HL-60/S4 (cell line): ENCODE measurements around the gene BBS9.

ENCODE experiments used
- in situ Hi-C: fragments of 300-500 bp; cut with MboI; formaldehyde crosslinking; loops from 2 replicates; pipeline ENCODE4 v1.14.3; 2022; ENCODE audit warnings: low sequenced_read_pairs

BBS9 gene

DNA sequence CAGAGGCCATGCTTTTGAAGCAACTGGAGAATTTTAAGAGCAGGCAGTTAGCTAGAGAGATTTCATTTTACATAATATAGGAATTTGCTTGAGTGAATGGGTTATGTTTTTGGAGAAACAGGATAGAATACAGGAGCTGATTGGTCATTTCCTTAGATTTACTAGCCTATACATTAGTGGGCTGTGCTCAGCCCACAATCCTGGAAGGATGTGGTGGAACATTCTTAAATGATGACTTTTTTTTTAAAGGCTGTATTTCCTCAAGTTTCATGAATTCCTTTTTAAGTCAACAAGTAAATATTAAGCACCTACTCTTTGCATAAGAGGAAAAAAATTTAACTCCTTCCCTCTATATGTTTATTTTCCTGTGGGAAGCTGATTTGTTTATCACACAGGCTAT, 461.6 kb downstream of the BBS9 start:
- in situ Hi-C loops: no loop called here

DNA sequence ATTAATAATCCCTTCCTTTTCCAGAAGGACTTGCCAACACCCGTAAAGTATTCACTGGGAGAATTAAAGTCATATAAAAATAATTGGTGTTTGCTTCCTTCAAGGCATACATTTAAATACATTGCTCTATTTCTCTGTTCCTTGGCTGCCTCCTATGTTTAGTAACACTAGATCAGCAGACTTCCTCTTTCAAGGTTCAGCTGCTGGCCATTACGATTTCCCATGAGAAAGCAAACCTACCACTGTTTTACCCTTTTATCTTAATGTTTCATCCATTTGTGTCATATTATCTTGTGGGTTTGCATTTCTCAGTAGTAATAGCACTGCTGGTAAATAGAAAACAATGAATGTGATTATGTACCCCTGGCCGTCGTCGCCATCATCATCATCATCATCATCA, 462.1 kb downstream of the BBS9 start:
- in situ Hi-C loops: no loop called here

DNA sequence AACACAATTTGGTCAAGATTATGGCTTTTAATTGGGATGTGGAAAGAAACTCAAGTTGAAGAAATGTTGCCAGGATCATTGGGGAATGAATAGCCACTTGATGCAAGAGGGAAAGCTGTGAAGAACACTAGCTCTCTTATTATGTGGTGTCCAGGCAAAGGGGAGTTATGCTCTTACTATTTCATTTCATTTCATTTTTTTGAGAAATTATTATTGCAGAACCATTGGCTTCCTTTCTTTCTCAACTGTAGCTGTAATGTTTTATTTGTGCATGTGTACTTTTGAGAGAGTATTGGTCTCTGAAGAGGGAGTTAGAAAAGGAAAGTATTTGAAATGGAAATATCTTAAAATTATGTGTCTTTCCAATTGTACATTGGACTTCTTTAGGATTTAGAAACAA, 463.4 kb downstream of the BBS9 start:
- in situ Hi-C loops: no loop called here

DNA sequence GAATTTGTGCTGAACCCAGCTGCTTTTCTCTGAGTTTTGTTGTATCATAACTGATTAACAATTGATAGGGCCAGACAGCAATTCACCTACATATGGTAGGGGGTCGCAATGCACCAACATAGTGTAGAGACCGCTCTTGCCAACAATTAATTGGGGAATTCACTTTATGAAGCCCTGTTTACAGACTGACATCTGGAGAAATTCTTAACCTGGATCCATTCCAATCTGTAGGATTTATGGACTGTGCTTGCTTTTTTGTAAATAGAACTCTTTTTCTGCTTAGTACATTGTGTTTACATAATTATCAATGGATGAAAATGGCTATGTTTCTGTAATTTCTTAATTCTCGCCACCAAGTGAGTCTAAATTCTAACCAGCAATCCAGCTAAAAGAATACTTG, 464.2 kb downstream of the BBS9 start:
- in situ Hi-C loops: no loop called here

DNA sequence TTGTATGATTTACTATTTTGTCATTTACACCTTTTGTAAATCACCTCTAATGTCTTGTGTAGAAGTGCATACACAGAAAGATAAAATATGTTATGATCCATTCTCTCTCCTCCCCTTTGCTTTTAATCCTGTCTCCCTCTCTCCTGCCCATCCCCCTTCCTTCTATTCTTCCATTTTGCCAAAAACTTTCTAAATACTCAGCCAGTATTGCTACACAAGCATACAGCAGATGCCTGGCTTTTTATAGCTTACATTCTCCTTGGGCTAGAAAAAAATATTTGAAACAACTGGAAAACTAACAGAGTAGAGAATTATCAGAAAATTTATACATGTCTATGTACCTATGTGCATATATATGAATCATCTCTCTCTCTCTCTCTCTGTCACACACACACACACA, 467.3 kb downstream of the BBS9 start:
- in situ Hi-C loops: no loop called here

DNA sequence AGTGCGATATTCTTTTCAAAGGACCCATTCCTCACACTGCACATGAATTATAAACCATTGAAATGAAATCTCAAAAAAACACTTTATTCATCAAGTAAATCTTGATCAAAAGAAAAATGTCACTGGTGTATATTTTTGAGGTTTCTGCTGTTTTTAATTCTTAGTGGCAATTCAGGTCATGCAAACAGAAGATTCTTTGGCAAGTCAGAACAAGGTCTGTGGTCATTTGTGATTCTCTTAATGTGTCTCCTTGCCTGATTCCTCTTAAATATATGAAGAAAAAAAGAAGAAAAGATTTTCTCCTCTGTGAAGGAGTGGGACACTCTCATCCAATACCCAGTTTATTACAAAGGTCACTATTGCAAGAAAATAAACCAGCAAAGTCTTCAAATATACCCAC, 467.8 kb downstream of the BBS9 start:
- in situ Hi-C loops: no loop called here

DNA sequence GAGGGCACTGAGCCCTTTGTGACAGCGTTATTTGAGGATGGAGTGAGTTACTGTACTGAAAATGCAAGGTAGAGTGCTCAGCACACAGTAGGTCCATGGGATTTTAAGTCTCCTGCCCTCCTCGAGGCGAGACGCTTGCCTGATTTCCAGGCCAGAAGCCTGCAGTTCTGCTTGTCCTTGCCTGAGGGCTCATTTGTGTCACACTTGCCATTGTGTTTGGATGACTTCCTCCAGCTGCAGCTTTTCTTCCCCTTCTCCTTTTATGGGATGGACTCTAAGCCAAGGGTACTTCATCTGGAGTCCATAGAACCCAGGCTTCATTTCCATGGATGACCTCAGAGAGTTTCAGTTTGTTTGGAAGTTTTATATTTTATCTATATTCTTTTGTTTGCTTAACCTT, 471.7 kb downstream of the BBS9 start:
- in situ Hi-C loops: no loop called here

DNA sequence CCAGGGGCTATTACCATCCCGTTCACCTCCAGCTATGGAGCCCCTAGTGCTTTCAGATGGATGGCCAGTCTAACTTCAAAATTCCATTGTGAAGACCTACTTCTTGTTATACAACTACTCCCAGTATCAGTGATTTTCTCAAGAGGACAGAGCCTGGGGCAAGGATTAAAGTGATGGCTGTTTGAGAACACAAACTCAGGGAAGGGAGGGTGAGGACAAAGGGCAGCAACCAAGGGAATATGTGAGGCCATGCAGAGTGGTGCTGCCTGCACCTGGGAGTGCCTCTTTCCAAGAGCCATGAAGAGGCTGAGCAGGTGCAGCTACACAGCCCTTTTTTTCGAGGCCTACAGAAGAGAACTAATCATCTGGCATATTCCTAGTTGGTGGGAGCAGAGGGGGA, 472.5 kb downstream of the BBS9 start:
- in situ Hi-C loops: no loop called here

DNA sequence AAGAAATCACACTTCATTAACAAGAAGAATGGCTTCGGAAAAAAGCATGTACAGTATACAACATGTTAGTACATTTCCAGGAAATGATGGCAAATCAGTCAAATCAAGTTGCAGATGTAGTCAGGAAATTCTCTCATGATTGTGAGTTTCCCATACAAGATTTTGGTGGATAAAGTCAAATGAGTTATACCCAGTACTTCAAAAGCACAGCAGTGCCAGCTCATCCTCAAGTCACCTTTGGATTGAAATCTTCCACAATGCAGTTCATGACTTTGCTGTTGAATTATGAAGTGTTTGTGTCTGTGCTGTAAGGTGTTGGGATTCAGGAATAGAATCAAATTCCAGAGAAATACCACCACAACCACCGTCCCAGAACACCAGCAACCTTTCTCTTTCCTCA, 474.7 kb downstream of the BBS9 start:
- in situ Hi-C loops: no loop called here

DNA sequence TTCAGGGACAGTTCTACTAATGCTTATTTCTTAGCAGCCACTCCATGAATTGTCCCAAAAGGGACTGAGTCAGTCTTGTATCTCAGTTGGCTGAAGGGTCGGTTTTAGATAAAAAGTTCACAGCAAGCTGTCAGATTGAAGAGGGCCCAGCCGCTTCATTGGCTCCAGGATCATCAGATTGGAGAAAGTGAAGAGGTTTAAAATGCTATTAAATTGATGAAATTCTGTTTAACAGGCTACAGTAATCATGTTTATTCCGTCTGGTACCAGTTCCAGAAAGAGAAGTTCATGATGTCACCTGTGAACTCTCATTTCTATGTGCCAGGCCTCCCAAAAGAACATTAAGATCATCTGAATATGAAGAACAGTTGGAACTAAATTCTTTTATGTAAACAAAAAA, 481.6 kb downstream of the BBS9 start:
- in situ Hi-C loops: no loop called here

DNA sequence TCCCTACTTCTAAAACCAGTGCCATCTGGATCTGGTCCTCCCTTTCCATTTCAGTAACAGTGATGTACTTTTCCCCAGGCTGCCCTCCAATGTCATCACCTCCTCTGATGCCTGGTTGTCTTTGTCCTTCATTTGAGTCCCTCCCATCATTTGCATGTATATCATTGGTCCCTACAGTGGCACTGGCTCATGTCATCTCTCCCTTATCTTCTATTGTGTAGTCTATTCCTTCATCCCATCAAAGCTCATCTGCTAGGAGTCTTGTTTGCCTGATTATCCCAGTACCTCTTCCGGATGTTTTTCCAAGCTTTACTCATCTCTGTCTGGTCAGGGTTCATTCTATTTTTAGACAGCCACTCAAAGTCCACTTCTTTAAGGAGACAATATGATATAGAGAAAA, 483.1 kb downstream of the BBS9 start:
- in situ Hi-C loops: no loop called here

DNA sequence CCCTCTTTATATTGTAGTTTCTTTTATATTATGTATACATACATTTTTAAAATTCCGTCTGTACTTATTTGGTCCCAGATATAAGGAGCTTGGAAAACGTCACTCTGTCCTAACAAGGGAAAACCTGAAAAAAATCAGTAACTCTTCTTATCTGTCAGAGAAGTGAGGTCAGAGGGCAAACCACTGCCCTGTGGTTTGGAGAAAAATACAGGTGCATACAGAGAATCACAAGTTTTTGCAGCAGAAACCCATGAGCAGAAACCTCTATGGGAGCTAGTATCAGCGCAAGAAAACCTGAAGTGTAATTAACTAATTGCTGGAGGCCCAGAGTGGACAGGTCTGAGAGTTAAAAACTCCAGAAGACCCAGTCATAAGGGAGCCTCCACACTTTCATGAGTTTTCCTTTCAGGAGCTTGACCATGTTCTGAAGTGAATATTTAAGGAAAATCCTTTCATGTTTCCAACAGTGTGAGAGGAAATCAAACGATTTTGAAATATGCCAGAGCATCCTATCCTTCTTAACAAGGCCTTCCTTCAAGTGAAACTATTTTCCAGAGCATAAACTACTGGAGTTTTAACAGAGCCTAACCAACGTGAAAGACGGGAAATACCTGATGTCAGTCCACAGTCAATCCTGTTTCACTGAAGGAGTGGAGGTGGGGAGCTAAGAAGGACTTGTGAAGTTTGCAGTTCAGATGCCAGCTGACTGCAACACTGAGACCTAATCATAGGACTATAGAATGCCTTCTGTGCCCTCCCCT, 485.2 kb downstream of the BBS9 start:
- in situ Hi-C loops: no loop called here

DNA sequence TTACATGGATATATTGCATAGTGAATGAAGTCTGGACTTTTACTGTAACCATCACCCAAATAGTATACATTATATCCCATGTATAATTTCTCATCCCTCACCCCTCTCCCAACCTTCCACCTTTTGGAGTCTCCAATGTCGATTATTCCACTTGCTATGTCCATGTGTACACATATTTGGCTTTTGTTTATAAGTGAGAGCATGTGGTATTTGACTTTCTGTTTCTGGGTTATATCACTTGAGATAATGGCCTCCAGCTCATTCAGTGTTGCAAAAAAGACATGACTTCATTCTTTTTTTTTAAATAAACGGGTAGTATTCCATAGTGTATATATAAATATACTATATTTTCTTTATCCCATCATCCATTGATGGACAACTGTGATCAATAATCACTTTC, 487.4 kb downstream of the BBS9 start:
- in situ Hi-C loops: no loop called here

DNA sequence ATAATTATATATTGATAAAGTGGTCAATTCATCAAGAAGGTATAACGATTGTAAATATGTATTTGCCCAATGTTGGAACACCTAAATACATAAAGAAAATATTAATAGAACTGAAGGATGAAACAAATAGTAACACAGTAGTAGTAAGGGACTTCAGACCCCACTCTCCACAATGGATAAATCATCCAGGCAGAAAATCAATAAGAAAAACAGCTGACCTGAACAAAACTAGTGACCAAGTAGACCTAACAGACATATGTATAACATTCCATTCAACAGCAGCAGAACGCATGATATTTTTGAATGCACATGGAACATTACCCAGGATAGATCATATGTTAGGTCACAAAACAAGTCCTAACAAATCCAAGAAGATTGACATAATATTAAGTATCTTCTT, 489.9 kb downstream of the BBS9 start:
- in situ Hi-C loops: no loop called here

DNA sequence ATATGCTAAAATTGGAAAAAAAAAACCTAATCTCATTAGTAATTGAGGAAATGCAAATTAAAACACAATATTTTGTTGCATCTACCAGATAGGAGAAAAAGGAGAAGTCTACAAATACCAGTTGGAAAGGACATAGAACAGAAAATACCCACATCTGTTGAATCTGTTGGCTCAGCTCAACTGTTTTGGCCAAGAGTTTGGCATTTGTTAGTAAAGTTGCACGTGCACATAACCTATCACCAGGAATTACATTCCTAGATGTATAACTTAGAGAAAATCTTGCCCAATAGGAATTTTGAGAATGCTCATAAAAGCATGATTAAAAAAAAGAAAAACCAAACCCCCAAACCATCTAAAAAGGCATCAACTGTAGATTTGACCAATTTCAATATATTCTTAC, 493.9 kb downstream of the BBS9 start:
- in situ Hi-C loops: no loop called here

DNA sequence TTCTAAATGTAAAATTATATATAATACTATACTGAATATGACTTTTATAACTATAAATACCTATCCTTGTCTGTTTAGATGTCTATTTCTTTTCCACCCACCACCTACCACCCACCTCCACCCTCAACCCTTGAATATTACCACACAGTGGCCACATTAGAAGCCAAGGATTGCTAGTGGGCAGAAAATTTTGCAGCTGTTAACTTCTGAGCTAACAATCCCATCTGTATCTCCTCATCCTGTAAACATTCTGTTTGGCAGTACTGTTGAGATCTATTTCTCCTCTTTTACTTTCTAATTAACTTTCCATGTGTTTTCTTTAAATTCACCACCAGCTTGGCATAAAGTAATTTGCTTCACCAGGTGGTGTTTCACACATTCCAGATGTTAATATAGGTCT, 494.9 kb downstream of the BBS9 start:
- in situ Hi-C loops: no loop called here

DNA sequence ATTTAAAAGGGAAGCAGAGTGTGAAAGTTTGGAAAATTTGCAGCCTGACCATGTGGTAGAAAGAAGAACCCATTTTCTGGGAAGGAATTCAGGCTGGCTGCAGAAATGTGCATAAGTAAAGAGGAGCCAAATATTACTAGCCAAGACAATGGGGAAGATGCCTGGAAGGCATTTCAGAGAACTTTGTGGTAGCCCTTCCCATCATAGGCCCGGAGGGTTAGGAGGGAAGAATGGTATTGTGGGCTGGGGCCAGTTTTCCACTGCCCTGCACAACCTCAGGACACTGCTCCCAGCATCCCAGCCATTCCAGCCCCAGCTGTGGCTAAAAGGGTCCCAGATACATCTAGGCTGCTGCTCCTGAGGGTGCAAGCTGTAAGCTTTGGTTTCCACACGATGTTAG, 497.5 kb downstream of the BBS9 start:
- in situ Hi-C loops: no loop called here

DNA sequence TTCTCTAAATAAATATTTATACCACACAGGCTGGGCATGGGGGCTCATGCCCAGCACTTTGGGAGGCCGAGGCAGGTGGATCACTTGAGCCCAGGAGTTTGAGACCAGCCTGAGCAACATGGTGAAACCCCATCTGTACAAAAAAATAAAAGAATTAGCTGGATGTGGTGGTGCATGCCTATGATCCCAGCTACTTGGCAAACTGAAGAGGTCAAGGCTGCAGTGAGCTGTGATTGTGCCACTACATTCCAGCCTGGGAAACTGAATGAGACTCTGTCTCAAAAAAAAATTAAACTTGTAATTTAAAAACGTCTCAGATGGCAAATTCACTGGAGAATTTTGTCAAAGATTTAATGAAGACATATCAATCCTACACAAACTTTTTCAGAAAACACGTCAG, 498.4 kb downstream of the BBS9 start:
- in situ Hi-C loops: no loop called here

DNA sequence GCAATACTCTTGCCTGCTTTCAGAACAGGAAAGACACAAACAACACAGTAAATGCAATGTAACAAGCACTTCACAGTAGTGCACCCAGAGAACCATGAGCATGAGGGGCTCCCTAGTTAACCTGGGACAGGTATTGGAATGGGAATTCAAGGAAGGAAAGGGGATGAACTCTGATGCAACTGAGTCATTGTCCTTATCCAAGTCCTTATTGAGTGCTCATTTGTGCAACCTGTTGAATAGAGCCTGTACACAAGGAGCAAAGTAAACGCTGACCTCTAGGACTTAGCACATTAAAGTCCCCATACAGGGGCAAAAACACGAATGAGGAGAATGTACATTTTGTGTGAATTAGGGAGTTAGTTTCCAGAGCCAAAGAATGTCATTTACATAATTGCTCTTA, 499.5 kb downstream of the BBS9 start:
- in situ Hi-C loops: no loop called here

DNA sequence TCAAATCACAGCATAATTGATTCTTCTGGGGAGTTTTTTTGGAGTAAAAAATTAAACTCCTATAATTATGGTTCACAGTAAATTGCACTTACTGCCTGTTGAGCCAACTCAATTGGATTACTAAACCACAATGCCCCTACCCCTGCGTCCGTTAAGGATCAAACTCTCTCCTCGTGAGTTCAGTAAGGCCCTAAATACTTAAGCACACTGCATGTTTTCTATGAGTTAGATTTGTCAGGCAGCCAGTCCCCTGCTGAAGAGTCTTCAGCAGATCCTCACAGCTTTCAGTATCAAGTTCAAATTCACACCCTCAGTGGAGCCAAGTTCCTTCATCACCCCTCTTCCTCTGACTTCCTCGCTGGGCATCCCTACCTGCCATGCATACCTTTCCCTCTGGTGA, 501.0 kb downstream of the BBS9 start:
- in situ Hi-C loops: no loop called here

DNA sequence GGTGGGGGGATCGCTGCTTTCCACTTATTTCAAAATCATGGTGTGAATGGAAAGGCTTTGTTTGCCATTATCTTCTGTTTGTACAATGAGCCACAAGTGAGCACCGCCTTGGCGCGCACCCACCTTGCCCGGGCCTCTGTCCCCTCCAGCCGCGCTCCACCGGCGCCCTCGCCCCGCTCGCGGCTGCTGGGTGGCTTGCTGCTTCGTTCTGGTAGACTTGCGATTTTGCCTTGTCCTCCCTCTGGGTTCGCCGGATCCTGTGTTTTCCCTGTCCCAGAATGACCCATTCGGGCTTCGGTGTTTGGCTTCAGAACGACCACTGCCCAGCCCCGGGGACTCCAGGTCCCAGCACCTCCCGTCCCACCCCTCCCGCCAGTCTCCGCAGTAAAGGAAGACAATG, 503.0 kb downstream of the BBS9 start:
- in situ Hi-C loops: no loop called here

DNA sequence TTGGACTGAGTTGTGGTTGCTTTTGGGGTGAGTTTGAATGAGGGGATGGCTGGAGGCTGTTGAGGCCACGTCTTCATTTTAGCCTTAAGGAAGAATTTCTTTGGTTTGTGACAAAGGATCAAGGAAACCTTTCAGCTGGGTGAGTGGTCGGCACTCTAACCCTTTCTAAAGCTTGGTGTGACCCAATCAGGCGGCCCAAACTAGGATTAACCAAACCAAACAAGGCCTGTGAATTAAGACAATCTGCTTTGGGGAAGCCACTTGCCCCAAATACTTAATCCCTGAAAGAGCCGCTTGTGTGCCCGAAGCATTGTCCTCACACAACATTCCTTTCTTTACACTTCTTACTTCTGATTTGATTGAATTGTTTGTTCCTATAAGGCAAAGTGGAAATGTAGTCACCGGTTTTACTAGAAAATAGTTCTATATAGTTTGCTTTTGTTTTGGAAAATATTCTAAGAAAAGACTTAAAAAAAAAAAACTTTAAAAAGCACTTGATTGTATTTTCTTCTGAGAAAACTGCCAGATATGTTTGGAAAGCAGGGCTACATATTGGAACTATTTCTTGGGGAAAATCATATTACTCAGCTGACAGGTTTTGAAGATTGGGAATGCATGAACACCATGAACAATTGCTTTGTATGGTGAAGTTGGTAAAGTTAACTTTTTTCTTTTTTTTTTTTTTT, 503.6 kb downstream of the BBS9 start:
- in situ Hi-C loops: no loop called here

DNA sequence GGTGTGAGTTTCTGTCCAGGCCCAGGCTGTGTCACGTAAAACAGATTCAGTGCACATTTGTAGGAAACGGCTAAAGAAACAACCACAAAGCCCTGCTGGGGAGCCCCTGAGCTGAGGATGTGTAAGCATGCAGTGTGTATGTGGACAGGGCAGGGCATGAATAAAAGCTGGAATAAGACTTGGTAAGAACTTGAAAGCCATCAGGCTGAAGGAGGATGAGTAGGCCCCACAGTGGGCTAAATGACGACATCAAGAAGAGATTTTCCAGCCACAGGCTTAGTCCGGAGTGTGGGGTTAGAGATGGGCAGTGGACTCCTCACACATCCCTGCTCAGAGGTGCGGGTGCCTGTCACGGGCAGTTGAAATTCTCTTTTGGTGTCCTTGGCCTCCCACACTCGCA, 505.2 kb downstream of the BBS9 start:
- in situ Hi-C loops: no loop called here
